ENCODE measurements around the gene CYP27B1. TPM values are rescaled to one million over a fixed set of nuclear protein-coding genes. Genes with fewer than 3 reads are reported as not detected.
"Not testable (repeated sequence)": the region's sequence is repeated elsewhere in the genome, so short reads cannot be mapped to it uniquely, and the experiment has no call there.

CYP27B1 gene
- total RNA-seq, 1 donor from 2014 or later = 1.6 TPM

GRCh38 chr12:57720606-57721595 lies 46.0 kb downstream of the CYP27B1 start:
- ATAC-seq = no peak

GRCh38 chr12:57719777-57720605 lies 46.9 kb downstream of the CYP27B1 start:
- ATAC-seq = no peak

DNA sequence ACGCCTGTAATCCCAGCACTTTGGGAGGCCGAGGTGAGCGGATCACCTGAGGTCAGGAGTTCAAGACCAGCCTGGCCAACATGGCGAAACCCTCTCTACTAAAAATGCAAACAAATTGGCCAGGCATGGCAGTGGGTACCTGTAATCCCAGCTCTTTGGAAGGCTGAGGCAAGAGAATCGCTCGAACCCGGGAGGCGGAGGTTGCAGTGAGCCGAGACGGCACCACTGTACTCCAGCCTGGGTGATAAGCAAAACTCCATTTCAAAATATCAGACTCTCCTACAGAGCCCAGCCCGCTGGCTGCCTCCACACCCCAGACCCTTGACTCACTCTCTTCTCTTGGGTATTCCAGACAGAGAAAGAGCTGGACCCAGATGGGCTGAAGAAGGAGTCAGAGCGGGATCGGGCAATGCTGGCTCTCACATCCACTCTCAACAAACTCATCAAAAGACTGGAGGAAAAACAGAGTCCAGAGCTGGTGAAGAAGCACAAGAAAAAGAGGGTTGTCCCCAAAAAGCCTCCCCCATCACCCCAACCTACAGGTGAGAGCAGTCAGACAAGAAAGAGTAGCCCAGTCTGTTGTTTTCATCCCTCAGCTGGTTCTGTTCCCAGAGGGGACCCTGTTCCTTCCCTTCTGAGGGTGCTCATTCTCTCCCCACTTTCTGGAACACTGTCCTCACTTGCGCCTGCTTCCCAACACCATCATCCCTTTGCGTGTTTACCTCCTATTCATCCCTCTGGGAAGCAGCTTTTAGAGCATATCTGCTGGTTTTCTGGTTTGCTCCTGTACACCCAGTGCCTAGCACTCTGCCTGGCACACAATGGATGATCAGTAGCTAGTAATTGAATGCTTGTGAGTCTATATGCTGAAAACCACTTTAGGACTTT lies 48.0 kb downstream of the CYP27B1 start:
- no peak for ATAC-seq

GRCh38 chr12:57717846-57718640 lies 48.8 kb downstream of the CYP27B1 start:
- ATAC-seq = no peak

DNA sequence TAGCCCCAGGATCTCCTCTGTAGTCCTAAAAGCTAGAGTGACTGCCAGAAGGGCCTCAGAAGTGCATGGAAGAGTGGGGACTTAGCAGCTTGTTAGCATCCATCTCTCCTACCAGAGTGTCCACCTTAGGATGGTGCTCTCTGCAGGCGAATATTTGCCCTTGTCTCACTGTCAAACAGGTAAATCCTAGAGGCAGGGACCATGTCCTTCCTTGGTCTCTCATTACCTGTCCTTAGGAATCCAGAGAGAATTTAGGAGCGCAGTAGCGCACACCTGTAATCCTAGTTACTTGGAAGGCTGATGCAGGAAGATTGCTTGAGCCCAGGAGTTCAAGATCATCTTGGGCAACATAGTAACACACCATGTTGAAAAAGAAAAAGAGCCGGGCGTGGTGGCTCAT lies 49.7 kb downstream of the CYP27B1 start:
- ATAC-seq = no peak

- ATAC-seq = no peak
Measured at GRCh38 chr12:57716305-57716704, 50.6 kb downstream of the CYP27B1 start.

DNA sequence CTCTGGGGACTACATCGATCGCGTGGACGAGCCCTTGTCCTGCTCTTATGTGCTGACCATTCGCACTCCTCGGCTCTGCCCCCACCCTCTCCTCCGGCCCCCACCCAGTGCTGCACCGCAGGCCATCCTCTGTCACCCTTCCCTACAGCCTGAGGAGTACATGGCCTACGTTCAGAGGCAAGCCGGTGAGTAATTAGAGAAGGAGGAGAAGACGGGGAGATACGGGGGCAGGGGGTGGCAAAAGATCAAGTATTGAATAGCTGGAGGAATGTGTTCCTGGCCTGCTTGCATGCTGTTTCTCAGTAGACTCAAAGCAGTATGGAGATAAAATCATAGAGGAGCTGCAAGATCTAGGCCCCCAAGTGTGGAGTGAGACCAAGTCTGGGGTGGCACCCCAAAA lies 51.1 kb downstream of the CYP27B1 start:
- ATAC-seq = no peak

- ATAC-seq = not testable (repeated sequence)
Measured at GRCh38 chr12:57715036-57715748, 51.7 kb downstream of the CYP27B1 start.

- ATAC-seq = no peak
Measured at GRCh38 chr12:57713209-57713608, 53.7 kb downstream of the CYP27B1 start.

DNA sequence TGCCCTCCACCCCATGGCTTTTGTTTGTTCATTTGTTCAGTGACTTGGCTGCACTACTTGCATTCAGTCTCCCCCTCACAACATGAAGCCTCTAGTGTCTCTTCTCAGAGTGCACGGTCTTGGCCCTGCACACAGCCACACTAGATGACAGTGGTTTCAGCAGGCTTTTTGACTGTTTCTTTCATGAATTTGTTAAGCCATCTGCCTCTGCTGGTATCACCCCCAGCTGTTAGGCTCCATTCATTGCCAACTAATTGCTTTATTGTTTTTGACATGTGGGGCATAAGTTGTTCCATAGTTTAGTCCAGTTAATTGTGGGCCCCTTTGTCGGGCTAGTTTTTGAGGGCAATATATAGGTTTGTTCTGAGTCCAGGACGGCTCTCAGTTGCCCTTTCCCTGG lies 54.2 kb downstream of the CYP27B1 start:
- ATAC-seq = no peak

Other genes starting within 250 kb of the CYP27B1 start
- gene DDIT3, start 246.6 kb downstream of the CYP27B1 start, total RNA-seq = 34.8 TPM
- gene MBD6, start 244.3 kb downstream of the CYP27B1 start, total RNA-seq = 50.5 TPM
- 105 TPM for gene DCTN2, start 219.9 kb downstream of the CYP27B1 start, total RNA-seq
- 0.16 TPM for gene KIF5A, start 217.0 kb downstream of the CYP27B1 start, total RNA-seq
- gene PIP4K2C, start 175.9 kb downstream of the CYP27B1 start, total RNA-seq = 35.8 TPM
- 4.1 TPM for gene DTX3, start 162.3 kb downstream of the CYP27B1 start, total RNA-seq
- 1.5 TPM for gene ARHGEF25, start 155.6 kb downstream of the CYP27B1 start, total RNA-seq
- 0.04 TPM for gene B4GALNT1, start 133.9 kb downstream of the CYP27B1 start, total RNA-seq
- gene OS9, start 72.9 kb downstream of the CYP27B1 start, total RNA-seq = 156 TPM
- gene AGAP2, start 28.3 kb downstream of the CYP27B1 start, total RNA-seq = 0.64 TPM
- 22.6 TPM for gene TSPAN31, start 22.0 kb downstream of the CYP27B1 start, total RNA-seq
- 62.3 TPM for gene CDK4, start 14.8 kb downstream of the CYP27B1 start, total RNA-seq
- 5.9 TPM for gene MARCHF9, start 12.0 kb downstream of the CYP27B1 start, total RNA-seq
- gene METTL1, start 5.0 kb upstream of the CYP27B1 start, total RNA-seq = 20.2 TPM
- 3.4 TPM for gene EEF1AKMT3, start 5.5 kb upstream of the CYP27B1 start, total RNA-seq
- gene TSFM, start 15.7 kb upstream of the CYP27B1 start, total RNA-seq = 22.6 TPM
- 1.7 TPM for gene AVIL, start 51.7 kb upstream of the CYP27B1 start, total RNA-seq
- 49.8 TPM for gene CTDSP2, start 79.7 kb upstream of the CYP27B1 start, total RNA-seq
- 7.6 TPM for gene ATP23, start 174.5 kb upstream of the CYP27B1 start, total RNA-seq